ENCODE data around the gene GLIS1. TPM values are rescaled to one million over a fixed set of nuclear protein-coding genes. Genes with fewer than 3 reads are reported as not detected.
A peak's percentile ranks its signal among the peaks of the same experiment; 100 is the strongest.

GLIS1 gene
- total RNA-seq, 1 donor from 2014 or later: not detected

- TF ChIP-seq CTCF (IDR thresholded peaks at IDR 0.05; ENCODE audit: unreplicated experiment): no peak
- no peak for DNase-seq (ENCODE audit: low spot score)
- peaks cover 2% of the 10 kb centered on the region for H3K4me1 Mint-ChIP-seq (ENCODE audit: unreplicated experiment)
- H3K27me3 Mint-ChIP-seq (ENCODE audit: unreplicated experiment): peaks cover 5% of the 10 kb centered on the region
- no peaks in the 10 kb centered on the region for H3K9me3 Mint-ChIP-seq (ENCODE audit: unreplicated experiment)
- H3K27ac Mint-ChIP-seq (ENCODE audit: unreplicated experiment): no peak overlapping the region
- H3K4me3 Mint-ChIP-seq (ENCODE audit: unreplicated experiment): no peak overlapping the region
- H3K36me3 Mint-ChIP-seq (ENCODE audit: low read depth, unreplicated experiment): no peaks in the 10 kb centered on the region
Observed at GRCh38 chr1:53658489-53659230, 80.3 kb downstream of the GLIS1 start.

DNA sequence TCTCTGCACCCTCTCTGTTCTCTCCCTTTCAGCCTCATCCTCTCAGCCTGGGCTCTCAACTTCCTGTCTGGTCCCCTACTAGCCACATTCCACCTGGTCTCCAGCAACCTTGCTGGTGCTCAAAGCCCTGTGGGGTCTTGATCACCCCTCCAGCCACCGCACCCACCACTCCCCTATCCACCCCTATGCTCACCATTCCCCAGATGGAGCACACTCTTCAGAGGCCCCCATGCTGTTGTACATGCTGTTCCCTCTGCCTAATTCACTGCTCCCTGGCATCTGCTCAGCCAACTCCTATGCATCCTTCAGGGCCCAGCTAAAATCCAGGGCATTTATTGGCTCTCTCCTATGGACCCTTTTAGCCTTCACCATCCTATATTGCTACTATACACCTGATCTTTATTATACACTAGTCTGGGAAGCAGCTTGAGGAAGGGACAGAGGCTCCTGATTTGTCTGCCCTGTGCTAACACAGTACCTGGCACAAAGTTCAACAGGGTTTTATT is 81.0 kb downstream of the GLIS1 start:
- DNase-seq (ENCODE audit: low spot score): no peak
- Mint-ChIP-seq H3K27me3 (ENCODE audit: unreplicated experiment) (peaks cover 6% of the 10 kb centered on the region), H3K9me3 (ENCODE audit: unreplicated experiment) (no peaks in the 10 kb centered on the region), H3K36me3 (ENCODE audit: low read depth, unreplicated experiment) (no peaks in the 10 kb centered on the region), H3K4me3 (ENCODE audit: unreplicated experiment) (peak overlapping the region; percentile 75), H3K4me1 (ENCODE audit: unreplicated experiment) (peaks cover 2% of the 10 kb centered on the region), H3K27ac (ENCODE audit: unreplicated experiment) (no peak overlapping the region)
- no peak for TF ChIP-seq CTCF (IDR thresholded peaks at IDR 0.05; ENCODE audit: unreplicated experiment)

GRCh38 chr1:53657531-53657805 is 81.5 kb downstream of the GLIS1 start:
- Mint-ChIP-seq H3K27ac (ENCODE audit: unreplicated experiment) (no peak overlapping the region), H3K27me3 (ENCODE audit: unreplicated experiment) (peaks cover 6% of the 10 kb centered on the region), H3K4me3 (ENCODE audit: unreplicated experiment) (no peak overlapping the region), H3K36me3 (ENCODE audit: low read depth, unreplicated experiment) (no peaks in the 10 kb centered on the region), H3K9me3 (ENCODE audit: unreplicated experiment) (no peaks in the 10 kb centered on the region), H3K4me1 (ENCODE audit: unreplicated experiment) (peaks cover 2% of the 10 kb centered on the region)
- no peak for DNase-seq (ENCODE audit: low spot score)
- TF ChIP-seq CTCF (IDR thresholded peaks at IDR 0.05; ENCODE audit: unreplicated experiment): no peak

GRCh38 chr1:53656747-53657530 is 82.0 kb downstream of the GLIS1 start:
- H3K27ac Mint-ChIP-seq (ENCODE audit: unreplicated experiment): no peak overlapping the region
- H3K36me3 Mint-ChIP-seq (ENCODE audit: low read depth, unreplicated experiment): no peaks in the 10 kb centered on the region
- no peaks in the 10 kb centered on the region for H3K9me3 Mint-ChIP-seq (ENCODE audit: unreplicated experiment)
- no peak overlapping the region for H3K4me3 Mint-ChIP-seq (ENCODE audit: unreplicated experiment)
- H3K4me1 Mint-ChIP-seq (ENCODE audit: unreplicated experiment): peaks cover 2% of the 10 kb centered on the region
- TF ChIP-seq CTCF (IDR thresholded peaks at IDR 0.05; ENCODE audit: unreplicated experiment): no peak
- DNase-seq (ENCODE audit: low spot score): no peak
- peaks cover 6% of the 10 kb centered on the region for H3K27me3 Mint-ChIP-seq (ENCODE audit: unreplicated experiment)
